ENCODE measurements around the gene POLR2E.
A peak's percentile ranks its signal among the peaks of the same experiment; 100 is the strongest.

The POLR2E gene

GRCh38 chr19:1093330-1093729, 1.8 kb downstream of the POLR2E start:
- no peak for TF ChIP-seq CTCF (conservative IDR thresholded peaks at IDR 0.05; ENCODE audit: low read length)
- H3K4me3 ChIP-seq (ENCODE audit: low read length) = peak overlapping the region; percentile 94
- no peak for DNase-seq (ENCODE audit: low read depth)

GRCh38 chr19:1091544-1092175, 3.5 kb downstream of the POLR2E start:
- TF ChIP-seq CTCF (conservative IDR thresholded peaks at IDR 0.05; ENCODE audit: low read length) = no peak

DNA sequence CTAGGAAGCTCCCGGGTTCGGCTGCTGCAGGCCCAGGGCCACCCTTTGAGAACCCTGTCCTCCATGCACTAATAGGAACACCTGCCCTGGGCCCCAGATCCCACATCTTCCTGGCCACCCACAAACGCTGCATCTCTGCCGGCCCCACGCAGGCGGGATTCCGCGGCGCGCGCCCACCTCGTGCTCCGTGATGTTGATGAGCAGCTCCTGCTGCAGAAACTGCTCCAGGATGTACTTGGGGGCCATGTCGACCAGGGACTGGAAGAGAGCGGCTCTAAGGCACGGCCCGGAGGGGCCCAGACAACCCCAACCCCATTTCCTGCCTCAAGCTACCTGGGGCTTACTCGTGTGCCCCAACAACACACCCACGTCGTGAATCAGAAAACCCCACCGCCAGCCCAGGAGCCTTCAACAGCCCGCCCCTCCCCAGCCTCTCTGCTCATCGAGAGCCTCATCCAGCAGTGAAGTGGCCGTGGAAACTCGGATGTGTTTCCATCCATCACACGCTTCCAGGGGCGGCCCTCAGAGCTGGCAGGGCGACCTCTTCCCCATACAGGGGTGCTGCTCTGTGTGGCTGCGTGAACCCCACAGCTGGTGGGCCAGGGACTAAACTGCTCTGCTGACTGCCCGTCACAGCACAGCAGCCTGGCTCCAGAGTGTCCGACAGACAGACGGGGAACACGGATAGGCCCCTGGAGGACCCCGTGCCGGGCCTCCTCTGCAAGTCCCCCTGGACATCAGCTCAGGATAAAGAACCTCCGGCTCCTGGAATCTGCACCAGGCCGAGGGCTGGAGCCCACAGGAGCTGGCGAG, 4.2 kb downstream of the POLR2E start:
- TF ChIP-seq CTCF (conservative IDR thresholded peaks at IDR 0.05; ENCODE audit: low read length) = no peak
- DNase-seq (ENCODE audit: low read depth) = no peak
- H3K4me3 ChIP-seq (ENCODE audit: low read length) = no peak overlapping the region

More at GRCh38 chr19:1091544-1092175, 3.5 kb downstream of the POLR2E start:
- H3K4me3 ChIP-seq (ENCODE audit: low read length) = no peak overlapping the region
- DNase-seq (ENCODE audit: low read depth) = no peak

DNA sequence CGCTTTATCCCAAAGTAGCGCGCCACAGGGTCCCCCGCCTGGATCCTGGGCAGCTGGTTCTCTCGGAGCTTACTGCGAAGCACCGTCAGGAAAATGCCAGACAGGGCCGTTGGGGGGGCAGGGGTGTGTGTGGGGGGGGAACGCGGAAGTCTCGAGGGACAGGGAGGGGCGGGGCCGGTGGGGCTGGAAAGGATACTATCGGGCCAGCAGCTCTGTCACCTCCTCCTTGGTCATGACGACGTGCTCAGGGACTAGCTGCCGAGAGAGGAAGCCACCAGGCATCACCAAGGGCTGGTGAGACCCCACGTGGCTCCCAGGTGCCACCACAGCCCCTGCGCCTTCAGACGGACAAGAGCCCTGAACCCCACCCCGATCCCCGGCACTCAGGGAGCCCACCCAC, 5.3 kb downstream of the POLR2E start:
- DNase-seq (ENCODE audit: low read depth) = no peak
- no peak overlapping the region for H3K4me3 ChIP-seq (ENCODE audit: low read length)
- no peak for TF ChIP-seq CTCF (conservative IDR thresholded peaks at IDR 0.05; ENCODE audit: low read length)

DNA sequence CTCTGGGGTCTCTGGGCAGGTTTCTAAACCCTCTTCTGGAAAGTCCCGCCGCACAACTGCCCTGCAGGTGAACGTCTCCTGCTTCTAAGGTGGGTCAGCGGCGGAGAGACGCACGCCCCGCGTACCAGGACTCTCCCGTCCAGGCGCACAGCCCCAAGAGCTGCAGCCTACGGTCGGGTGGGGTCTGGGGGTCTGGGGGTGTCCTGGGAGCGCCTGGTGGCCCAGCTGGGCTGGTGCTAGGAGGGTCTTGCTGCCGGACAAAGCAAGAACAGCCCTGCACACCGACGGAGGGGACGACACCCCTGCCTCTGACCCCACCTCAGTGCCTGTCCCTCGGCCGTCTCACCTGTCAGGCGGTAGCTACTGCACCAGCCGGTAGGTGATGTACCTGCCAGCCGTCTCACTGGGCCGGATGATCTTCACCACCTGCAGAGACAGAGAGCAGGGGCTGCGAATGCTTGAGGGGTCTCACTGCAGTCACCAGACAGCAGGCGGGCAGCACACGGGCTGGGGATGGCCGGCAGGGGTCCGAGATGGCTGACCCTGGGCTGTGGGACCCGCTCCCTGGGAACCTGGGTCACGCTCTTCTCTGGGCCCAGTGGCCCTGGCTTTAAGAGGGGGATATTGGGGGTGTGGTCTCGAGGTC, 5.9 kb downstream of the POLR2E start:
- no peak for DNase-seq (ENCODE audit: low read depth)
- H3K4me3 ChIP-seq (ENCODE audit: low read length) = no peak overlapping the region
- TF ChIP-seq CTCF (conservative IDR thresholded peaks at IDR 0.05; ENCODE audit: low read length) = no peak

DNA sequence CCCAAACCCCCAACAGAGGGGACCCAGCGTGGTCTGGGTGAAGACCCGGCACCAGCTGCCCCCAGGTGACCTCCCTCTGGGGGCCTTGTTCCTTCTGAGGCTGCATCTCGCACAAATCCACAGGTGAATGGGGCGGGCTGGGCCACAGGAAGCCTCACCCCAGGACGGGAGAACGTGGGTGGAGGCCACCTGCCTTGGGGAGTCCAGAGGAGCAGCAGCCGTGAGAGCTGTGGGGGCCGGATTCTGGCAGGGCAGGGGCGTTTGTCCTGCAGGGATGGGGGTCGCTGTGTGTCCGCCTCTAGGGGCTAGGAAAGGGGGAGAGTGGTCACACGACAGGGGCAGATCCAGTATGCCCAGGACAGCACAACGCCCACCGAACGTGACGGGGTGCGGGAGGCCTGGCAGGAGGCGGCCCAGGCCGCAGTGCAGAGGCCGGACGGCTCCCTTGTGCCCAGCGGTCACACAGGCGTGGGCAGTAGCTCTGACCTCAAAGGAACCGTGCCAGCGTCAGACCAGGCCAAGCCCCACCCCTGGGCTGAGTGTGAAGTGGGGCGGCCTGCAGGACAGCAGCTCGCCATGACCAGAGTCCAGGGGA, 6.7 kb downstream of the POLR2E start:
- DNase-seq (ENCODE audit: low read depth) = no peak
- no peak for TF ChIP-seq CTCF (conservative IDR thresholded peaks at IDR 0.05; ENCODE audit: low read length)
- no peak overlapping the region for H3K4me3 ChIP-seq (ENCODE audit: low read length)

Data from AG10803 (cell line).